GM12878 (cell line): Measurements from ENCODE around the gene C5.

ENCODE experiments used
- EZH2 ChIP-seq: IDR thresholded peaks from 2 replicates; pipeline ENCODE4 v1.6.1; 2012; ENCODE audit warnings: low read depth, mild to moderate bottlenecking, control low read depth, inconsistent platforms, low read length, borderline replicate concordance; ENCODE audit not compliant: control insufficient read depth
- GABPA ChIP-seq: IDR thresholded peaks from 2 replicates; pipeline ENCODE4 v1.6.1; 2014; ENCODE audit warnings: antibody characterized with exemption, low read depth, mild to moderate bottlenecking, inconsistent platforms
- JUNB ChIP-seq: IDR thresholded peaks from 2 replicates; pipeline ENCODE4 v1.6.1; 2016; ENCODE audit warnings: antibody characterized with exemption, mild to moderate bottlenecking
- NFYB ChIP-seq: IDR thresholded peaks from 2 replicates; pipeline ENCODE4 v1.6.1; 2011; ENCODE audit warnings: low read depth, mild to moderate bottlenecking, low read length, improper control_type of control experiment, moderate library complexity; ENCODE audit not compliant: insufficient read depth
- NRF1 ChIP-seq: conservative IDR thresholded peaks from 2 replicates; pipeline ENCODE4 v1.6.1; 2011; ENCODE audit warnings: mild to moderate bottlenecking, low read depth, low read length, improper control_type of control experiment
- POLR2A ChIP-seq: IDR thresholded peaks from 2 replicates; pipeline ENCODE4 v1.6.1; 2011; ENCODE audit warnings: low read depth, mild to moderate bottlenecking, low read length
- RCOR1 ChIP-seq: conservative IDR thresholded peaks from 2 replicates; pipeline ENCODE4 v1.6.1; 2012; ENCODE audit warnings: low read depth, low read length, improper control_type of control experiment
- ZBED1 ChIP-seq: IDR thresholded peaks from 2 replicates; pipeline ENCODE4 v1.6.1; 2016; ENCODE audit warnings: borderline replicate concordance
- TF ChIP-seq, protein P1 (sequence below), 3 experiments: IDR thresholded peaks in 2 of 3; conservative IDR thresholded peaks in 1 of 3; 2 replicates each; pipeline ENCODE4 v1.5.1; 2011; ENCODE audit warnings: low read depth in 3 of 3, low read length in 3 of 3, mild to moderate bottlenecking in 3 of 3, control low read depth in 2 of 3, moderate library complexity in 2 of 3, inconsistent platforms in 1 of 3, mixed read lengths in 1 of 3; ENCODE audit not compliant: control insufficient read depth in 2 of 3, insufficient read depth in 1 of 3; ENCODE audit errors: extremely low read depth in 1 of 3
- TF ChIP-seq, protein P2 (sequence below): fragments of 450-650 bp; conservative IDR thresholded peaks from 2 replicates; pipeline ENCODE4 v1.6.1; 2017; ENCODE audit warnings: mild to moderate bottlenecking, moderate library complexity
- TF ChIP-seq, protein P3 (sequence below): IDR thresholded peaks from 2 replicates; pipeline ENCODE4 v1.6.1; 2012; ENCODE audit warnings: mild to moderate bottlenecking, low read depth, low read length

DNA sequence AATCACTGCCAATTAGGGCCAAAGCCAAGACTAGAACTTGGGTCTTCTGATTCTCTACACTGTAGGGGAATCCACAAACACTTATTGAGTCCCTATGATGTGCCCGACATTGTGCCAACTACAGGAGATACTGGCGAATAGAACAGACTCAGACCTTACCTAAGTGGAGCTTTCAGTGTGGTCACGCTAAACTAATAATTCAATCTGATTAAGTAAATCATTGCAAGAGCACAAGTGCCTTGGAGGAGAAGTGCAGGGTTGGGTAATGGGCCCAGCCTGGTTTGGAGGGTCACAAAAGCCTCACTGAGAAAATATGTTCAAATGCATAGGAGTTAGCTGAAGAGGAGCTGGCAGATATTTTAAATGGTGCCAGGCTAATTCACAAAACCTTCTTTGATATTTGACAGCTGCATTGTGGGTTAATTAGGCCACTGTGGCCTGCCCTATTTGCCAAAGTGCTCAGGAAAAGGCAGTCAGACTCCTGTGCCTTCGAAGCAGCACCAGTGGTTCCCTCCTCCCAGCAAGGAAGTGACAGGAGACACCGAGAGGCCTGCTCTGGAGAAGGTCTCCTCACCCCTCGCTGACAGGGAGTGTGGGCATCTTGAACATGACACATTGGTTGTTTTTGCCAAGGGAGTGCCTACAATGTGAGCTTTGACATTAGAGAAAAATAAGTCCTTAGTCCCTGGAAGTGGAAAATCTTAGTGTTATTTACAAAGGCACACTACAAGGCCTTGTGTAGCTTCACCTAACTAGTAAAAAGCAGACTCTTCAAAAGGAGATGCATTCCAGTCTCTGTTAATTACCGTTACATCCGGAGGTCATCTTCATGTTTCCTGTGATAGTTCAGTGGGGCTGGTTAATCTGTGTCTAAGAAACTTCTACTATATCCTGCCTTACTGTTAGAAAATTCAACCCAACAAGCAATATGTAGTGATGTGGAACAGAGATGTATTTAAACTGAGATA lies 99.4 kb downstream of the C5 start:
- TF ChIP-seq RCOR1 (no peak), JUNB (no peak), ZBED1 (no peak), NRF1 (no peak), POLR2A (no peak), NFYB (no peak), EZH2 (no peak), GABPA (no peak)
- TF ChIP-seq, protein P1, sequence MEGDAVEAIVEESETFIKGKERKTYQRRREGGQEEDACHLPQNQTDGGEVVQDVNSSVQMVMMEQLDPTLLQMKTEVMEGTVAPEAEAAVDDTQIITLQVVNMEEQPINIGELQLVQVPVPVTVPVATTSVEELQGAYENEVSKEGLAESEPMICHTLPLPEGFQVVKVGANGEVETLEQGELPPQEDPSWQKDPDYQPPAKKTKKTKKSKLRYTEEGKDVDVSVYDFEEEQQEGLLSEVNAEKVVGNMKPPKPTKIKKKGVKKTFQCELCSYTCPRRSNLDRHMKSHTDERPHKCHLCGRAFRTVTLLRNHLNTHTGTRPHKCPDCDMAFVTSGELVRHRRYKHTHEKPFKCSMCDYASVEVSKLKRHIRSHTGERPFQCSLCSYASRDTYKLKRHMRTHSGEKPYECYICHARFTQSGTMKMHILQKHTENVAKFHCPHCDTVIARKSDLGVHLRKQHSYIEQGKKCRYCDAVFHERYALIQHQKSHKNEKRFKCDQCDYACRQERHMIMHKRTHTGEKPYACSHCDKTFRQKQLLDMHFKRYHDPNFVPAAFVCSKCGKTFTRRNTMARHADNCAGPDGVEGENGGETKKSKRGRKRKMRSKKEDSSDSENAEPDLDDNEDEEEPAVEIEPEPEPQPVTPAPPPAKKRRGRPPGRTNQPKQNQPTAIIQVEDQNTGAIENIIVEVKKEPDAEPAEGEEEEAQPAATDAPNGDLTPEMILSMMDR (IDR thresholded peaks at IDR 0.05 in 2 of 3, conservative IDR thresholded peaks at IDR 0.05 in 1 of 3; ENCODE audit: control insufficient read depth in 2 of 3, extremely low read depth in 1 of 3, insufficient read depth in 1 of 3, low read depth in 3 of 3, low read length in 3 of 3): no peak
- TF ChIP-seq, protein P2, sequence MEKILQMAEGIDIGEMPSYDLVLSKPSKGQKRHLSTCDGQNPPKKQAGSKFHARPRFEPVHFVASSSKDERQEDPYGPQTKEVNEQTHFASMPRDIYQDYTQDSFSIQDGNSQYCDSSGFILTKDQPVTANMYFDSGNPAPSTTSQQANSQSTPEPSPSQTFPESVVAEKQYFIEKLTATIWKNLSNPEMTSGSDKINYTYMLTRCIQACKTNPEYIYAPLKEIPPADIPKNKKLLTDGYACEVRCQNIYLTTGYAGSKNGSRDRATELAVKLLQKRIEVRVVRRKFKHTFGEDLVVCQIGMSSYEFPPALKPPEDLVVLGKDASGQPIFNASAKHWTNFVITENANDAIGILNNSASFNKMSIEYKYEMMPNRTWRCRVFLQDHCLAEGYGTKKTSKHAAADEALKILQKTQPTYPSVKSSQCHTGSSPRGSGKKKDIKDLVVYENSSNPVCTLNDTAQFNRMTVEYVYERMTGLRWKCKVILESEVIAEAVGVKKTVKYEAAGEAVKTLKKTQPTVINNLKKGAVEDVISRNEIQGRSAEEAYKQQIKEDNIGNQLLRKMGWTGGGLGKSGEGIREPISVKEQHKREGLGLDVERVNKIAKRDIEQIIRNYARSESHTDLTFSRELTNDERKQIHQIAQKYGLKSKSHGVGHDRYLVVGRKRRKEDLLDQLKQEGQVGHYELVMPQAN: no peak
- TF ChIP-seq, protein P3, sequence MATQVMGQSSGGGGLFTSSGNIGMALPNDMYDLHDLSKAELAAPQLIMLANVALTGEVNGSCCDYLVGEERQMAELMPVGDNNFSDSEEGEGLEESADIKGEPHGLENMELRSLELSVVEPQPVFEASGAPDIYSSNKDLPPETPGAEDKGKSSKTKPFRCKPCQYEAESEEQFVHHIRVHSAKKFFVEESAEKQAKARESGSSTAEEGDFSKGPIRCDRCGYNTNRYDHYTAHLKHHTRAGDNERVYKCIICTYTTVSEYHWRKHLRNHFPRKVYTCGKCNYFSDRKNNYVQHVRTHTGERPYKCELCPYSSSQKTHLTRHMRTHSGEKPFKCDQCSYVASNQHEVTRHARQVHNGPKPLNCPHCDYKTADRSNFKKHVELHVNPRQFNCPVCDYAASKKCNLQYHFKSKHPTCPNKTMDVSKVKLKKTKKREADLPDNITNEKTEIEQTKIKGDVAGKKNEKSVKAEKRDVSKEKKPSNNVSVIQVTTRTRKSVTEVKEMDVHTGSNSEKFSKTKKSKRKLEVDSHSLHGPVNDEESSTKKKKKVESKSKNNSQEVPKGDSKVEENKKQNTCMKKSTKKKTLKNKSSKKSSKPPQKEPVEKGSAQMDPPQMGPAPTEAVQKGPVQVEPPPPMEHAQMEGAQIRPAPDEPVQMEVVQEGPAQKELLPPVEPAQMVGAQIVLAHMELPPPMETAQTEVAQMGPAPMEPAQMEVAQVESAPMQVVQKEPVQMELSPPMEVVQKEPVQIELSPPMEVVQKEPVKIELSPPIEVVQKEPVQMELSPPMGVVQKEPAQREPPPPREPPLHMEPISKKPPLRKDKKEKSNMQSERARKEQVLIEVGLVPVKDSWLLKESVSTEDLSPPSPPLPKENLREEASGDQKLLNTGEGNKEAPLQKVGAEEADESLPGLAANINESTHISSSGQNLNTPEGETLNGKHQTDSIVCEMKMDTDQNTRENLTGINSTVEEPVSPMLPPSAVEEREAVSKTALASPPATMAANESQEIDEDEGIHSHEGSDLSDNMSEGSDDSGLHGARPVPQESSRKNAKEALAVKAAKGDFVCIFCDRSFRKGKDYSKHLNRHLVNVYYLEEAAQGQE: no peak
